Measurements from ENCODE around the gene FGF6. TPM values are rescaled to one million over a fixed set of nuclear protein-coding genes. Genes with fewer than 3 reads are reported as not detected.
A peak's percentile ranks its signal among the peaks of the same experiment; 100 is the strongest.

Gene FGF6
- total and polyA plus RNA-seq, 9 of the 15 experiments (the other 6 are each of a cell fraction or from before 2014, with no cell fraction given), result 0.14 TPM; not detected in 8

DNA sequence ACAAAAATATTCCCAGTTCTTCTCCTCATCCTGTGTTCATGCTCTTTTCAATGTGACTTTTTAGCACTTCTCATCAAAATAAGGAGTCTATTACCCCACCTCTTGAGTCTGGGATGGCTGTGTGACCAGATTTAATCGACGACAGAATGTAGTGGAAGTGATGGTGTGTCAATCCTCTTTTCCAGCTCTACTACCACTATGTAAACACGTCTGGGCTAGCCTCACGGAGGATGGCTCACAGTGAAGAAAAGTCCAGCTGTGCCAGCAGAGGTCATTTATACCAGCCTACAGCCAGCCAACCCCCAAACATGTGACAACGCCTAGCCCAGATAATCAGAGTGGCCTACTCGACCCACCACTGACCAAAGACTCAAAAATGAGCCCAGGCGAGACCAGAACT, 37.3 kb upstream of the FGF6 start:
- no peaks in the 10 kb centered on the region for H3K4me1 ChIP-seq (replicated peaks in 1 of 2; ENCODE audit: control insufficient read depth in 2 of 2, insufficient read depth in 2 of 2, low read length in 2 of 2)
- H3K9ac ChIP-seq (ENCODE audit: insufficient read depth in 1 of 2, low read depth in 2 of 2, low read length in 2 of 2), result no peak overlapping the region
- no peak overlapping the region for H2AFZ ChIP-seq (ENCODE audit: low read depth, low read length)
- no peaks in the 10 kb centered on the region for H3K9me3 ChIP-seq (replicated peaks; ENCODE audit: control insufficient read depth, insufficient read depth, low read depth, low read length)
- CTCF ChIA-PET (ENCODE audit: low intra/inter-chr PET ratio), result no interaction called here
- WGBS (ENCODE audit: insufficient coverage, low coverage, missing lambda C conversion rate), result 15% methylated on average over 7 of the region's 7 CpGs
- H3K36me3 ChIP-seq (ENCODE audit: control insufficient read depth, insufficient read depth, low read length), result no peaks in the 10 kb centered on the region
- no peaks in the 10 kb centered on the region for H3K79me2 ChIP-seq (ENCODE audit: control insufficient read depth, insufficient read depth, low read length)
- H4K20me1 ChIP-seq (replicated peaks; ENCODE audit: control insufficient read depth, insufficient read depth, low read length), result no peaks in the 10 kb centered on the region
- H3K27ac ChIP-seq (ENCODE audit: extremely low read depth, low read depth, low read length), result no peak overlapping the region
- H3K27me3 ChIP-seq (ENCODE audit: control insufficient read depth in 2 of 2, insufficient read depth in 2 of 2, low read length in 2 of 2), result no peaks in the 10 kb centered on the region
- H3K9me1 ChIP-seq (ENCODE audit: control insufficient read depth, insufficient read depth, low read length), result no peaks in the 10 kb centered on the region
- TF ChIP-seq HMG20A (CRISPR knock-in tag; conservative IDR thresholded peaks at IDR 0.05), result no peak
- POLR2A ChIA-PET, result interaction anchor here (0.7 kb wide), 1 partner anchor 45 kb away, joined by 3 read pairs; no protein-coding TSS in a partner anchor
- ATAC-seq (no peak), DNase-seq (ENCODE audit: extremely low read depth in 1 of 4, low spot score in 3 of 4) (no peak), FAIRE-seq (no peak)
- intact Hi-C loops (cut with micrococcal nuclease) (no loop called here), in situ Hi-C loops (cut with MboI) (no loop called here)
- H3K4me2 ChIP-seq (ENCODE audit: insufficient read depth, low read length), result no peak overlapping the region
- no TSS peak for BruUV-seq (replicated peaks)
- H3K4me3 ChIP-seq, result no peak overlapping the region

DNA sequence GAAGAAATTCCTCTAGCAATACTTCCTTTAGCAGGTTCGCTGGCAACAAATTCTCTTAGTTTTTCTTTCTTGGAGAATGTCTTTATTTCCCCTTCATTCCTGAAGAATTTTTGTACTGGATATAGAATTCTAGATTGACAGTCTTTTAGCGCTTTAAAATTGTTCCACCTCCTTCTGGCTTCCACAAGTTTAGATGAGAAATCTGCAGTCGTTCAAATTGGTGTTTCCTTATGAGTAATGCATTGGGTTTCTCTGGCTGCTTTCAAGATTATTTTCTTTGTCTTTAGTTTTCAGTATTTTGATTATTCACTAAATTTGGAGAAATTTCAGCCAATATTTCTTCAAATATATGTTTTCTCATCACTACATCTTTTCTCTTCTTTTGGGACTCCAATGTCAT, 33.3 kb upstream of the FGF6 start:
- Histone ChIP-seq H3K4me1 (replicated peaks in 1 of 2; ENCODE audit: control insufficient read depth in 2 of 2, insufficient read depth in 2 of 2, low read length in 2 of 2) (no peaks in the 10 kb centered on the region), H2AFZ (ENCODE audit: low read depth, low read length) (no peak overlapping the region), H3K27me3 (ENCODE audit: control insufficient read depth in 2 of 2, insufficient read depth in 2 of 2, low read length in 2 of 2) (no peaks in the 10 kb centered on the region), H3K79me2 (ENCODE audit: control insufficient read depth, insufficient read depth, low read length) (no peaks in the 10 kb centered on the region), H3K4me3 (no peak overlapping the region), H3K36me3 (ENCODE audit: control insufficient read depth, insufficient read depth, low read length) (no peaks in the 10 kb centered on the region), H3K9ac (ENCODE audit: insufficient read depth in 1 of 2, low read depth in 2 of 2, low read length in 2 of 2) (no peak overlapping the region), H3K4me2 (ENCODE audit: insufficient read depth, low read length) (no peak overlapping the region), H3K27ac (ENCODE audit: extremely low read depth, low read depth, low read length) (no peak overlapping the region), H3K9me3 (replicated peaks; ENCODE audit: control insufficient read depth, insufficient read depth, low read depth, low read length) (no peaks in the 10 kb centered on the region), H4K20me1 (replicated peaks; ENCODE audit: control insufficient read depth, insufficient read depth, low read length) (no peaks in the 10 kb centered on the region), H3K9me1 (ENCODE audit: control insufficient read depth, insufficient read depth, low read length) (no peaks in the 10 kb centered on the region)
- ATAC-seq, result no peak
- 4% methylated on average over 3 of the region's 3 CpGs for WGBS (ENCODE audit: insufficient coverage, low coverage, missing lambda C conversion rate)
- ChIA-PET POLR2A (interaction anchor here (0.6 kb wide), 1 partner anchor 584 kb away, joined by 3 read pairs; no protein-coding TSS in a partner anchor), CTCF (ENCODE audit: low intra/inter-chr PET ratio) (no interaction called here)
- in situ Hi-C loops (cut with MboI), result no loop called here
- DNase-seq (ENCODE audit: extremely low read depth in 1 of 4, low spot score in 3 of 4), result peak in 2 of 4 experiments; percentile 5 to 8
- TF ChIP-seq TRIM28 (IDR thresholded peaks at IDR 0.05) (0 out of 2 replicates have a peak, but pooled peaks have one; percentile 43), TRIM24 (IDR thresholded peaks at IDR 0.05) (0 out of 4 replicates have a peak, but pooled peaks of 1 of the 2 experiments have one; percentile 30), CBX3 (IDR thresholded peaks at IDR 0.05; ENCODE audit: borderline replicate concordance in 1 of 2, low read length in 2 of 2) (0 out of 3 replicates have a peak, but pooled peaks of 1 of the 2 experiments have one; percentile 32)
- TF ChIP-seq, protein P1, sequence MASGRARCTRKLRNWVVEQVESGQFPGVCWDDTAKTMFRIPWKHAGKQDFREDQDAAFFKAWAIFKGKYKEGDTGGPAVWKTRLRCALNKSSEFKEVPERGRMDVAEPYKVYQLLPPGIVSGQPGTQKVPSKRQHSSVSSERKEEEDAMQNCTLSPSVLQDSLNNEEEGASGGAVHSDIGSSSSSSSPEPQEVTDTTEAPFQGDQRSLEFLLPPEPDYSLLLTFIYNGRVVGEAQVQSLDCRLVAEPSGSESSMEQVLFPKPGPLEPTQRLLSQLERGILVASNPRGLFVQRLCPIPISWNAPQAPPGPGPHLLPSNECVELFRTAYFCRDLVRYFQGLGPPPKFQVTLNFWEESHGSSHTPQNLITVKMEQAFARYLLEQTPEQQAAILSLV (tag; IDR thresholded peaks at IDR 0.05), result no peak
- no peak for FAIRE-seq
- intact Hi-C loops (cut with micrococcal nuclease), result no loop called here
- BruUV-seq (replicated peaks), result no TSS peak
